GM18520 (cell line): ENCODE measurements around the gene CAPN3.

ENCODE experiments used
- ATAC-seq: cut with Tn5 transposase; IDR thresholded peaks from one replicate; pipeline ENCODE4 v1.9.1; 2021; ENCODE audit not compliant: unreplicated experiment

CAPN3 gene

GRCh38 chr15:42449770-42450424 is 90.6 kb downstream of the CAPN3 start:
- ATAC-seq = no peak

GRCh38 chr15:42450425-42450790 is 91.1 kb downstream of the CAPN3 start:
- no peak for ATAC-seq

- no peak for ATAC-seq
Measured at GRCh38 chr15:42453826-42454225, 94.5 kb downstream of the CAPN3 start.

GRCh38 chr15:42456531-42456930 is 97.2 kb downstream of the CAPN3 start:
- ATAC-seq = no peak

- ATAC-seq = no peak
Measured at GRCh38 chr15:42456971-42457370, 97.7 kb downstream of the CAPN3 start.

- ATAC-seq = peak; percentile 82
Measured at GRCh38 chr15:42457445-42458442, 98.4 kb downstream of the CAPN3 start.

- no peak for ATAC-seq
Measured at GRCh38 chr15:42461261-42461660, 102.0 kb downstream of the CAPN3 start.
